DOHH2 (cell line): Measurements from ENCODE around the gene HOXD8.

Experiments used
- H3F3A ChIP-seq: fragments of 200-600 bp; sonication (generic), shearing (Covaris generic); 2 replicates; pipeline ENCODE4 v1.6.0; 2016; ENCODE audit warnings: antibody characterized with exemption, mild to moderate bottlenecking; ENCODE audit not compliant: control insufficient read depth, insufficient read depth
- H3K27ac ChIP-seq: fragments of 200-600 bp; sonication (generic); 2 replicates; pipeline ENCODE4 v1.5.1; 2014; ENCODE audit warnings: low read depth, mild to moderate bottlenecking, low read length, moderate library complexity
- H3K27me3 ChIP-seq: fragments of 200-600 bp; sonication (generic); 2 replicates; pipeline ENCODE4 v1.6.1; 2014; ENCODE audit warnings: mild to moderate bottlenecking, low read length, mixed read lengths; ENCODE audit not compliant: control insufficient read depth
- H3K36me3 ChIP-seq: fragments of 200-600 bp; sonication (generic); 2 replicates; pipeline ENCODE4 v1.6.1; 2014; ENCODE audit warnings: mild to moderate bottlenecking, low read length, moderate library complexity, mixed read lengths; ENCODE audit not compliant: control insufficient read depth
- H3K4me1 ChIP-seq: fragments of 200-600 bp; sonication (generic); 2 replicates; pipeline ENCODE4 v1.6.1; 2014; ENCODE audit warnings: mild to moderate bottlenecking, low read length, mixed read lengths; ENCODE audit not compliant: control insufficient read depth
- H3K4me2 ChIP-seq: fragments of 200-600 bp; sonication (generic); 2 replicates; pipeline ENCODE4 v1.6.0; 2014; ENCODE audit warnings: mild to moderate bottlenecking, low read length, moderate library complexity
- H3K4me3 ChIP-seq: fragments of 200-600 bp; sonication (generic); 2 replicates; pipeline ENCODE4 v1.5.1; 2014; ENCODE audit warnings: mild to moderate bottlenecking, low read length, mixed read lengths
- H3K79me2 ChIP-seq: fragments of 200-600 bp; sonication (generic); 2 replicates; pipeline ENCODE4 v1.6.1; 2014; ENCODE audit warnings: mild to moderate bottlenecking, low read length, mixed read lengths; ENCODE audit not compliant: control insufficient read depth
- H3K9me2 ChIP-seq: fragments of 200-600 bp; sonication (generic); replicated peaks from 2 replicates; pipeline ENCODE4 v1.6.1; 2014; ENCODE audit warnings: mild to moderate bottlenecking, low read length, mixed read lengths; ENCODE audit not compliant: control insufficient read depth
- H3K9me3 ChIP-seq: fragments of 200-600 bp; sonication (generic); 2 replicates; pipeline ENCODE4 v1.6.1; 2014; ENCODE audit warnings: antibody characterized with exemption, low read length, mixed read lengths; ENCODE audit not compliant: control insufficient read depth, insufficient read depth
- H4K20me1 ChIP-seq: fragments of 200-600 bp; sonication (generic); 2 replicates; pipeline ENCODE4 v1.6.0; 2014; ENCODE audit warnings: low read depth, mild to moderate bottlenecking, antibody characterized with exemption, low read length, moderate library complexity; ENCODE audit not compliant: control insufficient read depth, insufficient read depth
- CTCF ChIP-seq: fragments of 200-600 bp; sonication (generic); IDR thresholded peaks from one replicate; pipeline ENCODE4 v1.5.1; 2014; ENCODE audit warnings: antibody characterized with exemption, mild to moderate bottlenecking, low read depth, low read length; ENCODE audit not compliant: poor library complexity, severe bottlenecking
- EZH2phosphoT487 ChIP-seq: fragments of 200-600 bp; sonication (generic); IDR thresholded peaks from 2 replicates; pipeline ENCODE4 v1.6.1; 2017; ENCODE audit warnings: borderline replicate concordance, mild to moderate bottlenecking, antibody characterized with exemption, low read length, moderate library complexity, mixed read lengths

HOXD8 gene

GRCh38 chr2:176082824-176083751 lies 46.4 kb upstream of the HOXD8 start:
- Histone ChIP-seq H4K20me1 (no peaks in the 10 kb centered on the region), H3F3A (no peaks in the 10 kb centered on the region), H3K36me3 (no peaks in the 10 kb centered on the region), H3K27ac (no peak overlapping the region), H3K9me2 (no peaks in the 10 kb centered on the region), H3K79me2 (no peaks in the 10 kb centered on the region), H3K4me1 (no peaks in the 10 kb centered on the region), H3K4me3 (no peak overlapping the region), H3K4me2 (no peak overlapping the region), H3K9me3 (peaks cover 6% of the 10 kb centered on the region; the same call in 1 of the 2 replicates), H3K27me3 (peaks cover 6% of the 10 kb centered on the region)
- TF ChIP-seq EZH2phosphoT487 (no peak), CTCF (no peak)

GRCh38 chr2:176083796-176084261 lies 45.7 kb upstream of the HOXD8 start, which contains the start of gene EVX2:
EVX2 (minus strand) TSS chr2:176083962; CDS start chr2:176083776, 186 bp downstream.
- no peak within 1 kb of the TSS for H3K4me2 ChIP-seq
- TF ChIP-seq EZH2phosphoT487 = no peak
- TF ChIP-seq CTCF = no peak
- H3K9me3 ChIP-seq = peaks cover 6% of the 10 kb centered on the region; the same call in 1 of the 2 replicates
- H3K9me2 ChIP-seq = no peaks in the 10 kb centered on the region
- H3K36me3 ChIP-seq = no peaks in the 10 kb centered on the region
- no peak within 1 kb of the TSS for H3K27ac ChIP-seq
- no peaks in the 10 kb centered on the region for H3F3A ChIP-seq
- no peaks in the 10 kb centered on the region for H3K4me1 ChIP-seq
- H3K4me3 ChIP-seq = no peak within 1 kb of the TSS
- no peaks in the 10 kb centered on the region for H3K79me2 ChIP-seq
- peaks cover 9% of the 10 kb centered on the region for H3K27me3 ChIP-seq
- no peaks in the 10 kb centered on the region for H4K20me1 ChIP-seq

GRCh38 chr2:176084611-176085119 lies 44.8 kb upstream of the HOXD8 start:
- no peaks in the 10 kb centered on the region for H3K4me1 ChIP-seq
- no peak overlapping the region for H3K27ac ChIP-seq
- no peaks in the 10 kb centered on the region for H3F3A ChIP-seq
- H4K20me1 ChIP-seq = no peaks in the 10 kb centered on the region
- no peak overlapping the region for H3K4me3 ChIP-seq
- H3K27me3 ChIP-seq = peaks cover 17% of the 10 kb centered on the region
- no peaks in the 10 kb centered on the region for H3K79me2 ChIP-seq
- peaks cover 6% of the 10 kb centered on the region; the same call in 1 of the 2 replicates for H3K9me3 ChIP-seq
- H3K4me2 ChIP-seq = no peak overlapping the region
- no peaks in the 10 kb centered on the region for H3K36me3 ChIP-seq
- no peak for TF ChIP-seq CTCF
- TF ChIP-seq EZH2phosphoT487 = no peak
- H3K9me2 ChIP-seq = no peaks in the 10 kb centered on the region
